ENCODE results near the gene RNF121. TPM values are rescaled to one million over a fixed set of nuclear protein-coding genes. Genes with fewer than 3 reads are reported as not detected.

The RNF121 gene
- total and polyA plus RNA-seq, 2 of the 4 experiments (the other 2 are of a cell fraction): 43.4 to 88.7 TPM

DNA sequence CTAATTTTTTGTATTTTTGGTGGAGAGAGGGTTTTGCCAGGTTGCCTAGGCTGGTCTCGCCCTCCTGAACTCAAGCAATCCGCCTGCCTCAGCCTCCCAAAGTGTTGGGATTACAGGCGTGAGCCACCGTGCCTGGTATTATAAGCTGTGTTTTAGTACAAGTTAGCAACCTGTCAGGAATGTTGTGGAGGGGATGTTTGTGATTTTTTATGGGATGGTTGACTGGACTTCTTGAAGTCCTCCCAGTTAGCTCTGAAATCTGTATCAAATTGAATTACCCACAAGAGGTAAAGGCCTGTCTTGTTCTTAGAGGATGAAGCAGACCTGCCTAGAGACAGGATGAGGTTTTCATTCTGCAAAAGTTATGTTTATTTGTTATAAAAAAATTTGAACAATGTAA, 35.8 kb downstream of the RNF121 start:
- no peak overlapping the region for H2BK5ac ChIP-seq (ENCODE audit: low read depth, low read length, poor library complexity, severe bottlenecking)
- no peak overlapping the region for H2BK15ac ChIP-seq (ENCODE audit: low read depth, low read length)
- H3K9me3 ChIP-seq (ENCODE audit: control insufficient read depth, insufficient read depth, low read length): no peaks in the 10 kb centered on the region
- H3K4me2 ChIP-seq (ENCODE audit: low read depth, low read length): no peak overlapping the region
- no peak overlapping the region for H3K9ac ChIP-seq (ENCODE audit: low read depth, low read length)
- peaks cover 14% of the 10 kb centered on the region; the same call in 1 of the 2 replicates for H4K20me1 ChIP-seq (ENCODE audit: insufficient read depth, low read length)
- no peak overlapping the region for H3K18ac ChIP-seq (ENCODE audit: low read depth, low read length)
- no peak overlapping the region for H3K4ac ChIP-seq (ENCODE audit: low read depth, low read length)
- H2AK9ac ChIP-seq (replicated peaks; ENCODE audit: low read depth, low read length, poor library complexity): no peak overlapping the region
- no TSS peak for BruUV-seq (replicated peaks)
- CTCF ChIA-PET: interaction anchor here (0.8 to 1.4 kb wide), 3 partner anchors 13 to 466 kb away, joined by 3 to 4 read pairs (median 3); no protein-coding TSS in a partner anchor
- no peak overlapping the region for H3K4me3 ChIP-seq (ENCODE audit: insufficient read depth, low read depth, low read length)
- no peak overlapping the region for H2BK20ac ChIP-seq (ENCODE audit: low read depth, low read length)
- POLR2A ChIA-PET (ENCODE audit: unreplicated experiment): no interaction called here
- intact Hi-C loops (cut with micrococcal nuclease): no loop called here
- DNase-seq (no peak), ATAC-seq (ENCODE audit: low read depth) (no peak)
- H3K4me1 ChIP-seq (ENCODE audit: control insufficient read depth, insufficient read depth, low read length): peaks cover 2% of the 10 kb centered on the region; the same call in 1 of the 2 replicates
- H3K9me1 ChIP-seq (ENCODE audit: insufficient read depth, low read length): peaks cover 6% of the 10 kb centered on the region
- no peak overlapping the region for H4K91ac ChIP-seq (ENCODE audit: insufficient read depth, low read depth, low read length)
- no peak overlapping the region for H2AFZ ChIP-seq (replicated peaks; ENCODE audit: low read length, poor library complexity)
- in situ Hi-C loops (cut with MboI; ENCODE audit: low sequenced_read_pairs): no loop called here
- H3K27me3 ChIP-seq (ENCODE audit: control insufficient read depth, insufficient read depth, low read length): no peaks in the 10 kb centered on the region
- H3K27ac ChIP-seq (ENCODE audit: insufficient read depth, low read length): no peak overlapping the region
- peaks cover 20% of the 10 kb centered on the region for H3K36me3 ChIP-seq (ENCODE audit: control insufficient read depth, insufficient read depth, low read length)
- WGBS, 2 experiments (ENCODE audit: extremely low coverage in 2 of 2, insufficient read length in 1 of 2): 80% methylated on average over 1 of the region's 4 CpGs; no CpG with 5 or more reads in 1 of the 2 experiments
- no peak overlapping the region for H3K56ac ChIP-seq (ENCODE audit: extremely low read depth, insufficient read depth, low read length)
- dilution Hi-C loops (cut with HindIII; ENCODE audit: low sequenced_read_pairs, unreplicated experiment): no loop called here
- no peak overlapping the region for H3K23ac ChIP-seq (ENCODE audit: low read depth, low read length)
- no peak overlapping the region for H4K8ac ChIP-seq (ENCODE audit: low read depth in 2 of 2, low read length in 2 of 2)
- no peak overlapping the region for H3K14ac ChIP-seq (replicated peaks; ENCODE audit: low read depth, low read length)
- TF ChIP-seq RCOR1 (IDR thresholded peaks at IDR 0.05; ENCODE audit: insufficient replicate concordance, low read length) (no peak), MAFK (IDR thresholded peaks at IDR 0.05; ENCODE audit: low read depth, low read length) (no peak), MXI1 (IDR thresholded peaks at IDR 0.05; ENCODE audit: borderline replicate concordance, low read depth, low read length) (no peak), RAD21 (IDR thresholded peaks at IDR 0.05; ENCODE audit: low read length) (no peak), ELK1 (IDR thresholded peaks at IDR 0.05; ENCODE audit: borderline replicate concordance, low read depth, low read length) (no peak), NFE2L2 (IDR thresholded peaks at IDR 0.05; ENCODE audit: low read depth, low read length) (no peak), POLR2A (IDR thresholded peaks at IDR 0.05; ENCODE audit: low read depth, low read length) (no peak), CEBPB (IDR thresholded peaks at IDR 0.05; ENCODE audit: low read depth, low read length) (no peak)
- peaks cover 8 to 16% of the 10 kb centered on the region in 2 experiments for H3K79me1 ChIP-seq (ENCODE audit: low read depth in 1 of 2, low read length in 2 of 2)
- no peak overlapping the region for H2AK5ac ChIP-seq (ENCODE audit: low read depth, low read length)
- no peak overlapping the region for H4K5ac ChIP-seq (ENCODE audit: low read depth, low read length)
- no peak overlapping the region for H2BK120ac ChIP-seq (ENCODE audit: low read depth, low read length)
